Gastroesophageal sphincter (tissue), 3 donors: ENCODE measurements around the gene MAN1A2.
"Not testable (repeated sequence)": the region's sequence is repeated elsewhere in the genome, so short reads cannot be mapped to it uniquely, and the experiment has no call there.

ENCODE experiments used
- POLR2A ChIP-seq, 2 donors: fragments of 450-650 bp; IDR thresholded peaks; one replicate each; pipeline ENCODE4 v1.6.1; 2017; ENCODE audit warnings: antibody characterized with exemption in 2 of 2, mild to moderate bottlenecking in 2 of 2, moderate library complexity in 1 of 2
- POLR2AphosphoS5 ChIP-seq: sonication (generic); formaldehyde crosslinking; IDR thresholded peaks from one replicate; pipeline ENCODE4 v1.6.1; 2017; ENCODE audit warnings: antibody characterized with exemption
- TF ChIP-seq, protein P1 (sequence below), 4 experiments: fragments of 200-600 bp in 2 of 4; fragments of 450-650 bp in 2 of 4; sonication (generic) in 1 of 4; IDR thresholded peaks; one replicate each; pipeline ENCODE4 v1.5.1; 2017 to 2019; ENCODE audit warnings: antibody characterized with exemption in 4 of 4, mild to moderate bottlenecking in 2 of 4, moderate library complexity in 2 of 4

DNA sequence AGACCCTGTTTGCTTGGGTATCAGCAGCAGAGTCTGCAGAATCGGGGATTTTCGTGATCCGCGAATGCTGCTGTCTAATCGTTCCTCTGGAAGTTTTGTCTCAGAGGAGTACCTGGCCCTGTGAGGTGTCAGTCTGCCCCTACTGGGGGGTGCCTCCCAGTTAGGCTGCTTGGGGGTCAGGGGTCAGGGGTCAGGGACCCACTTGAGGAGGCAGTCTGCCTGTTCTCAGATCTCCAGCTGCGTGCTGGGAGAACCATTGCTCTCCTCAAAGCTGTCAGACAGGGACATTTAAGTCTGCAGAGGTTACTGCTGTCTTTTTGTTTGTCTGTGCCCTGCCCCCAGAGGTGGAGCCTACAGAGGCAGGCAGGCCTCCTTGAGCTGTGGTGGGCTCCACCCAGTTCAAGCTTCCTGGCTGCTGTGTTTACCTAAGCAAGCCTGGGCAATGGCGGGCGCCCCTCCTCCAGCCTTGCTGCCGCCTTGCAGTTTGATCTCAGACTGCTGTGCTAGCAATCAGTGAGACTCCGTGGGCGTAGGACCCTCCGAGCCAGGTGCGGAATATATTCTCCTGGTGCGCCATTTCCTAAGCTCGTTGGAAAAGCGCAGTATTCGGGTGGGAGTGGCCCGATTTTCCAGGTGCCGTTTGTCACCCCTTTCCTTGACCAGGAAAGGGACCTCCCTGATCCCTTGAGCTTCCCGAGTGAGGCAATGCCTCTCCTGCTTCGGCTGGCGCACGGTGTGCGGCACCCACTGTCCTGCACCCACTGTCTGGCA, 9.2 kb upstream of the MAN1A2 start:
- TF ChIP-seq, protein P1, sequence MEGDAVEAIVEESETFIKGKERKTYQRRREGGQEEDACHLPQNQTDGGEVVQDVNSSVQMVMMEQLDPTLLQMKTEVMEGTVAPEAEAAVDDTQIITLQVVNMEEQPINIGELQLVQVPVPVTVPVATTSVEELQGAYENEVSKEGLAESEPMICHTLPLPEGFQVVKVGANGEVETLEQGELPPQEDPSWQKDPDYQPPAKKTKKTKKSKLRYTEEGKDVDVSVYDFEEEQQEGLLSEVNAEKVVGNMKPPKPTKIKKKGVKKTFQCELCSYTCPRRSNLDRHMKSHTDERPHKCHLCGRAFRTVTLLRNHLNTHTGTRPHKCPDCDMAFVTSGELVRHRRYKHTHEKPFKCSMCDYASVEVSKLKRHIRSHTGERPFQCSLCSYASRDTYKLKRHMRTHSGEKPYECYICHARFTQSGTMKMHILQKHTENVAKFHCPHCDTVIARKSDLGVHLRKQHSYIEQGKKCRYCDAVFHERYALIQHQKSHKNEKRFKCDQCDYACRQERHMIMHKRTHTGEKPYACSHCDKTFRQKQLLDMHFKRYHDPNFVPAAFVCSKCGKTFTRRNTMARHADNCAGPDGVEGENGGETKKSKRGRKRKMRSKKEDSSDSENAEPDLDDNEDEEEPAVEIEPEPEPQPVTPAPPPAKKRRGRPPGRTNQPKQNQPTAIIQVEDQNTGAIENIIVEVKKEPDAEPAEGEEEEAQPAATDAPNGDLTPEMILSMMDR (IDR thresholded peaks at IDR 0.05), result not testable (repeated sequence)
- not testable (repeated sequence) for TF ChIP-seq POLR2AphosphoS5; POLR2A (IDR thresholded peaks at IDR 0.05)
